GM23338 (cell line): ENCODE data around the gene AKAP1. TPM values are rescaled to one million over a fixed set of nuclear protein-coding genes. Genes with fewer than 3 reads are reported as not detected.
A peak's percentile ranks its signal among the peaks of the same experiment; 100 is the strongest.

Experiments used
- ATAC-seq: fragments of 200-7000 bp; cut with Tn5 transposase; 3 replicates; pipeline ENCODE4 v1.9.1; 2020
- DNase-seq: peaks from one replicate; pipeline ENCODE4 v3.0.0-alpha.2; 2015; ENCODE audit warnings: low spot score
- H2AFZ ChIP-seq: fragments of 200-600 bp; sonication (generic); 2 replicates; pipeline ENCODE4 v1.8.0; 2016; ENCODE audit warnings: antibody characterized with exemption, mild to moderate bottlenecking, moderate library complexity
- H3F3A ChIP-seq: fragments of 200-600 bp; sonication (generic); replicated peaks from 2 replicates; pipeline ENCODE4 v1.8.0; 2017; ENCODE audit warnings: antibody characterized with exemption, mixed run types, low read depth
- H3K27ac ChIP-seq: fragments of 200-600 bp; sonication (generic); 2 replicates; pipeline ENCODE4 v1.6.1; 2016; ENCODE audit warnings: low read depth
- H3K27me3 ChIP-seq: fragments of 200-600 bp; sonication (generic); 2 replicates; pipeline ENCODE4 v1.8.0; 2016; ENCODE audit warnings: mild to moderate bottlenecking, mixed run types, moderate library complexity; ENCODE audit not compliant: insufficient read depth
- H3K36me3 ChIP-seq: fragments of 200-600 bp; sonication (generic); 2 replicates; pipeline ENCODE4 v1.8.0; 2016; ENCODE audit warnings: mild to moderate bottlenecking; ENCODE audit not compliant: insufficient read depth
- H3K4me1 ChIP-seq: fragments of 200-600 bp; sonication (generic); 2 replicates; pipeline ENCODE4 v1.8.0; 2016; ENCODE audit warnings: mild to moderate bottlenecking, moderate library complexity; ENCODE audit not compliant: insufficient read depth
- H3K4me2 ChIP-seq: fragments of 200-600 bp; sonication (generic); 2 replicates; pipeline ENCODE4 v1.7.1; 2017; ENCODE audit warnings: mixed run types
- H3K4me3 ChIP-seq: fragments of 200-600 bp; sonication (generic); 2 replicates; pipeline ENCODE4 v1.6.1; 2016; ENCODE audit warnings: mixed run types
- H3K79me2 ChIP-seq: fragments of 200-600 bp; sonication (generic); replicated peaks from 2 replicates; pipeline ENCODE4 v1.8.0; 2017; ENCODE audit warnings: mild to moderate bottlenecking; ENCODE audit not compliant: insufficient read depth
- H3K9me2 ChIP-seq: fragments of 200-600 bp; sonication (generic); 2 replicates; pipeline ENCODE4 v1.8.0; 2017; ENCODE audit not compliant: insufficient read depth
- H4K20me1 ChIP-seq: fragments of 200-600 bp; sonication (generic); replicated peaks from 2 replicates; pipeline ENCODE4 v1.8.0; 2017; ENCODE audit warnings: mild to moderate bottlenecking; ENCODE audit not compliant: insufficient read depth
- H3K27ac Mint-ChIP-seq: 2 replicates; pipeline ENCODE4 v1.8.0; 2020; ENCODE audit warnings: inconsistent platforms, mild to moderate bottlenecking, moderate library complexity, mixed read lengths
- H3K27me3 Mint-ChIP-seq: 3 replicates; pipeline ENCODE4 v1.8.0; 2022; ENCODE audit warnings: low read depth, mild to moderate bottlenecking, moderate library complexity, mixed read lengths, inconsistent platforms; ENCODE audit not compliant: insufficient read depth, poor library complexity
- H3K36me3 Mint-ChIP-seq: 3 replicates; pipeline ENCODE4 v1.8.0; 2021; ENCODE audit warnings: low read depth, mild to moderate bottlenecking, inconsistent platforms, moderate library complexity, mixed read lengths
- H3K4me1 Mint-ChIP-seq: 3 replicates; pipeline ENCODE4 v1.8.0; 2020; ENCODE audit warnings: mild to moderate bottlenecking, inconsistent platforms, mixed read lengths
- H3K4me3 Mint-ChIP-seq: 3 replicates; pipeline ENCODE4 v1.8.0; 2021; ENCODE audit warnings: moderate library complexity, mild to moderate bottlenecking, inconsistent platforms, mixed read lengths
- H3K9me3 Mint-ChIP-seq: 3 replicates; pipeline ENCODE4 v1.8.0; 2020; ENCODE audit warnings: moderate library complexity, mild to moderate bottlenecking, inconsistent platforms, mixed read lengths
- CREB1 ChIP-seq: fragments of 250-450 bp; sonication (Bioruptor Pico); IDR thresholded peaks from 2 replicates; pipeline ENCODE4 v1.5.0; 2020; ENCODE audit warnings: low read depth, mild to moderate bottlenecking, moderate library complexity
- ETS1 ChIP-seq: IDR thresholded peaks from 2 replicates; pipeline ENCODE4 v1.6.1; 2016; ENCODE audit warnings: antibody characterized with exemption
- EZH2 ChIP-seq: fragments of 200-600 bp; sonication (generic); IDR thresholded peaks from one replicate; pipeline ENCODE4 v1.8.0; 2017; ENCODE audit warnings: antibody characterized with exemption, mild to moderate bottlenecking, low read depth; ENCODE audit not compliant: unreplicated experiment
- JUNB ChIP-seq: IDR thresholded peaks from one replicate; pipeline ENCODE4 v1.6.1; 2016; ENCODE audit warnings: antibody characterized with exemption; ENCODE audit not compliant: unreplicated experiment
- NANOG ChIP-seq: IDR thresholded peaks from 2 replicates; pipeline ENCODE4 v1.6.1; 2016; ENCODE audit warnings: antibody characterized with exemption, borderline replicate concordance
- REST ChIP-seq: IDR thresholded peaks from one replicate; pipeline ENCODE4 v1.6.1; 2018; ENCODE audit warnings: antibody characterized with exemption; ENCODE audit not compliant: unreplicated experiment
- STAT1 ChIP-seq: IDR thresholded peaks from one replicate; pipeline ENCODE4 v1.6.1; 2016; ENCODE audit warnings: antibody characterized with exemption; ENCODE audit not compliant: unreplicated experiment
- ZNF331 ChIP-seq: fragments of 250-450 bp; sonication (Bioruptor Pico); IDR thresholded peaks from 2 replicates; pipeline ENCODE4 v1.5.0; 2020; ENCODE audit warnings: low read depth, mild to moderate bottlenecking, moderate library complexity
- polyA plus RNA-seq: library from polyadenylated mRNA; unstranded; fragments of >200 nt; fragmentation: Nextera tagmentation; extraction: Ambion mirVana; gene quantifications from 2 replicates; pipeline ENCODE4 v1.2.1, GENCODE V29; 2016
- total RNA-seq: library from RNA; depleted of rRNA; stranded (reverse); fragments of >200 nt; shearing (Covaris generic); gene quantifications from 2 replicates; pipeline ENCODE4 v1.2.3, GENCODE V29; 2014

The AKAP1 gene
- total and polyA plus RNA-seq, 2 experiments from 2014 or later = 19.6 to 45.9 TPM

GRCh38 chr17:57164814-57165213 lies 79.8 kb downstream of the AKAP1 start (continued):
- TF ChIP-seq STAT1 = no peak

- H3K9me3 Mint-ChIP-seq = peaks cover 5% of the 10 kb centered on the region; the same call in 2 of the 3 replicates
Measured at GRCh38 chr17:57165754-57166153, 80.7 kb downstream of the AKAP1 start.

GRCh38 chr17:57166803-57167202 lies 81.8 kb downstream of the AKAP1 start:
- Histone ChIP-seq H4K20me1 (no peaks in the 10 kb centered on the region), H3F3A (no peaks in the 10 kb centered on the region), H3K9me2 (no peaks in the 10 kb centered on the region), H2AFZ (peak overlapping the region; percentile 84), H3K4me1 (peaks cover 19% of the 10 kb centered on the region), H3K4me2 (0 out of 2 replicates have a peak overlapping the region, but pooled peaks have one; percentile 31), H3K27ac (no peak overlapping the region), H3K79me2 (no peaks in the 10 kb centered on the region), H3K36me3 (no peaks in the 10 kb centered on the region), H3K27me3 (no peaks in the 10 kb centered on the region), H3K4me3 (no peak overlapping the region)
- H3K4me3 Mint-ChIP-seq = no peak overlapping the region
- TF ChIP-seq CREB1 = no peak
- no peak for TF ChIP-seq ZNF331 (CRISPR knock-in tag)
- TF ChIP-seq ETS1 = no peak
- no peak for TF ChIP-seq JUNB
- TF ChIP-seq REST = no peak
- peaks cover 2% of the 10 kb centered on the region; the same call in 1 of the 3 replicates for H3K9me3 Mint-ChIP-seq
- H3K4me1 Mint-ChIP-seq = peaks cover 25% of the 10 kb centered on the region
- H3K27me3 Mint-ChIP-seq = peaks cover 5% of the 10 kb centered on the region
- no peaks in the 10 kb centered on the region for H3K36me3 Mint-ChIP-seq
- no peak overlapping the region for H3K27ac Mint-ChIP-seq
- ATAC-seq (peak; percentile 93), DNase-seq (peak; percentile 62)

More at GRCh38 chr17:57165754-57166153, 80.7 kb downstream of the AKAP1 start:
- Histone ChIP-seq H4K20me1 (no peaks in the 10 kb centered on the region), H3K27me3 (no peaks in the 10 kb centered on the region), H3K27ac (no peak overlapping the region), H3K4me3 (no peak overlapping the region), H3K4me2 (no peak overlapping the region), H3K9me2 (no peaks in the 10 kb centered on the region; the same call in 1 of the 2 replicates), H3K4me1 (peaks cover 19% of the 10 kb centered on the region), H2AFZ (no peak overlapping the region), H3K36me3 (no peaks in the 10 kb centered on the region), H3K79me2 (no peaks in the 10 kb centered on the region), H3F3A (no peaks in the 10 kb centered on the region)
- no peak overlapping the region for H3K4me3 Mint-ChIP-seq
- peaks cover 25% of the 10 kb centered on the region for H3K4me1 Mint-ChIP-seq
- TF ChIP-seq STAT1 = no peak
- no peak for TF ChIP-seq NANOG
- no peak for TF ChIP-seq EZH2
- TF ChIP-seq REST = no peak
- no peak for TF ChIP-seq ZNF331 (CRISPR knock-in tag)
- ATAC-seq (no peak), DNase-seq (no peak)
- no peaks in the 10 kb centered on the region for H3K36me3 Mint-ChIP-seq
- peaks cover 5% of the 10 kb centered on the region for H3K27me3 Mint-ChIP-seq
- H3K27ac Mint-ChIP-seq = no peak overlapping the region
